ENCODE results near the gene RABGGTA.

RABGGTA gene

GRCh38 chr14:24271134-24271833, at the start of gene RABGGTA:
Gene RABGGTA (minus strand): TSS chr14:24271597. CDS start chr14:24271115, 482 bp downstream.
- in situ Hi-C loops (cut with MboI; ENCODE audit: low pct_unique_long_range_greater_than_20kb, low sequenced_read_pairs), result no loop called here
- peak; percentile 92 for DNase-seq

- in situ Hi-C loops (cut with MboI; ENCODE audit: low pct_unique_long_range_greater_than_20kb, low sequenced_read_pairs), result no loop called here
- no peak for DNase-seq
Measured at GRCh38 chr14:24317141-24317928, 45.9 kb upstream of the RABGGTA start.

- in situ Hi-C loops (cut with MboI; ENCODE audit: low pct_unique_long_range_greater_than_20kb, low sequenced_read_pairs), result no loop called here
- no peak for DNase-seq
Measured at GRCh38 chr14:24316597-24316950, 45.2 kb upstream of the RABGGTA start.

GRCh38 chr14:24315807-24316596, 44.6 kb upstream of the RABGGTA start:
- in situ Hi-C loops (cut with MboI; ENCODE audit: low pct_unique_long_range_greater_than_20kb, low sequenced_read_pairs), result no loop called here
- no peak for DNase-seq

GRCh38 chr14:24315243-24315806, 43.9 kb upstream of the RABGGTA start:
- in situ Hi-C loops (cut with MboI; ENCODE audit: low pct_unique_long_range_greater_than_20kb, low sequenced_read_pairs), result no loop called here

GRCh38 chr14:24314377-24315193, 43.2 kb upstream of the RABGGTA start:
- in situ Hi-C loops (cut with MboI; ENCODE audit: low pct_unique_long_range_greater_than_20kb, low sequenced_read_pairs), result no loop called here

More at GRCh38 chr14:24315243-24315806, 43.9 kb upstream of the RABGGTA start:
- DNase-seq, result no peak

GRCh38 chr14:24313913-24314312, 42.5 kb upstream of the RABGGTA start:
- in situ Hi-C loops (cut with MboI; ENCODE audit: low pct_unique_long_range_greater_than_20kb, low sequenced_read_pairs), result no loop called here
- DNase-seq, result peak; percentile 34

More at GRCh38 chr14:24314377-24315193, 43.2 kb upstream of the RABGGTA start:
- no peak for DNase-seq

GRCh38 chr14:24312736-24313507, 41.5 kb upstream of the RABGGTA start:
- peak; percentile 82 for DNase-seq
- in situ Hi-C loops (cut with MboI; ENCODE audit: low pct_unique_long_range_greater_than_20kb, low sequenced_read_pairs), result no loop called here

- in situ Hi-C loops (cut with MboI; ENCODE audit: low pct_unique_long_range_greater_than_20kb, low sequenced_read_pairs), result no loop called here
- no peak for DNase-seq
Measured at GRCh38 chr14:24311837-24312615, 40.6 kb upstream of the RABGGTA start.

GRCh38 chr14:24310646-24311604, 39.5 kb upstream of the RABGGTA start, which contains the start of gene LTB4R:
Gene LTB4R (plus strand): TSS chr14:24311502. CDS start chr14:24315652, 4,150 bp downstream.
- in situ Hi-C loops (cut with MboI; ENCODE audit: low pct_unique_long_range_greater_than_20kb, low sequenced_read_pairs), result no loop called here
- no peak for DNase-seq

- no peak for DNase-seq
- in situ Hi-C loops (cut with MboI; ENCODE audit: low pct_unique_long_range_greater_than_20kb, low sequenced_read_pairs), result no loop called here
Measured at GRCh38 chr14:24310265-24310645, 38.9 kb upstream of the RABGGTA start.

GRCh38 chr14:24309538-24310264, 38.3 kb upstream of the RABGGTA start, which contains the start of gene LTB4R2:
Gene LTB4R2 (plus strand): TSS chr14:24310140. CDS start chr14:24310665, 525 bp downstream.
- in situ Hi-C loops (cut with MboI; ENCODE audit: low pct_unique_long_range_greater_than_20kb, low sequenced_read_pairs), result no loop called here
- no peak for DNase-seq

- in situ Hi-C loops (cut with MboI; ENCODE audit: low pct_unique_long_range_greater_than_20kb, low sequenced_read_pairs), result no loop called here
- no peak for DNase-seq
Measured at GRCh38 chr14:24308342-24309124, 37.1 kb upstream of the RABGGTA start.

GRCh38 chr14:24307575-24308341, 36.4 kb upstream of the RABGGTA start, which contains the start of gene CIDEB:
Gene CIDEB (minus strand): TSS chr14:24307977. CDS start chr14:24307858, 119 bp downstream.
- in situ Hi-C loops (cut with MboI; ENCODE audit: low pct_unique_long_range_greater_than_20kb, low sequenced_read_pairs), result no loop called here
- peak; percentile 87 for DNase-seq
